Limb (tissue), 2 donors: ENCODE measurements around the gene PTPRT.
A peak's percentile ranks its signal among the peaks of the same experiment; 100 is the strongest.

Experiments
- DNase-seq, 2 donors: peaks; one replicate each; pipeline ENCODE4 v3.0.0-alpha.2; 2016; ENCODE audit errors: extremely low spot score in 2 of 2

PTPRT gene

DNA sequence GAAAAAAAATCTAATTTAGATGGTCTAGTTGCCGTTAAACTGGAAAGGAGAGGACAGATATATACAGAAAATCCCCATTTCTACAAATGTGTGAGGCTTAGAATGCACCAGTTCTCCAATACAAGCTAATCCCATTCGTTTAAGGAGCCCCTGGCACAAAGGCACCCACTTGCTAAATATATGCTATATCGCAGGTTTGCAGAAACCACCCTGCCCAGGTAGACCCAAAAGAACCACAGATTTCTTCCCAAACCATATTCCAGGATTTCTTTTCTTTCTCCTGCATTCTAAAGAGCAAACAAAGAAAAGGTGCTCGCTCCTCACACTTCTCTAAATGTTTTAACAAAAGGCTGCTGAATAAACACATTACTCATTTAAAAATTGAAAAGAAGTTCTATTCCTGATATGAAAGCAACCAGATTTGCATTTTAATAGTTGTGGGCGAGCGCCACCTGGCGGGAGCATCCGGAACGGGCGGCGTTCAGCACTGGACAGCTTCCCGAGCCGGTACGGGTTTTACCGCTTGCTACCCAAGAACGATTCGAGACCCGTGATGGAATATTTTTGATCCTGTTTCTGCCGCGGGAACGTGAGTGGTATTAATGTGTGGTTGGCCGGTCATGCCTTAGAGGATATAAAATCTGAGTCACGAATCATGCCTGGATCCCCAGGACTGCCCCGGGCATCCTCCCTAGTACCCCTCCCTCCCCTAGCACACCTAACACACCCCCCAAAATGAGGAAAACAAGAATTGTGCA, 2.1 kb downstream of the PTPRT start:
- DNase-seq, result peak; percentile 76 to 93

DNA sequence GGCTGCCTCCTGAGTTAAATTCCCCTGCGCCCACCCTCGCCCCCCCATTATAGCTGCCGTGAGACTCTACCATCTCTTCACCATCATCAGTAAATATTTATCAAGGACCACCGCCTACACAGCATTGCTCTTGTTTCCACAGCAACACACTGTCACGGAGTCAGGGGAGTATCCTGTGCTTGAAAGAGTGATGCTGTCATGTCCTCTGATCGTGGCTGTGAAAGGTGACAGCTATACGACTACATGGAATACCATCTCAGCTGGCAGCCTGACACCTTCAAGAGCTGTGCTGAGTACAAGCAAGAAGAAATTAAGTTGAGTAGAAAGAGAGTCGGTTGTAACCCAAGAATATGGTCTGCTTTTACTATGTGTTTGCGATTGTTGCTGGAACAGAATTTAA, 3.4 kb downstream of the PTPRT start:
- DNase-seq, result no peak

- DNase-seq, result no peak
Measured at GRCh38 chr20:43185901-43186300, 3.8 kb downstream of the PTPRT start.

DNA sequence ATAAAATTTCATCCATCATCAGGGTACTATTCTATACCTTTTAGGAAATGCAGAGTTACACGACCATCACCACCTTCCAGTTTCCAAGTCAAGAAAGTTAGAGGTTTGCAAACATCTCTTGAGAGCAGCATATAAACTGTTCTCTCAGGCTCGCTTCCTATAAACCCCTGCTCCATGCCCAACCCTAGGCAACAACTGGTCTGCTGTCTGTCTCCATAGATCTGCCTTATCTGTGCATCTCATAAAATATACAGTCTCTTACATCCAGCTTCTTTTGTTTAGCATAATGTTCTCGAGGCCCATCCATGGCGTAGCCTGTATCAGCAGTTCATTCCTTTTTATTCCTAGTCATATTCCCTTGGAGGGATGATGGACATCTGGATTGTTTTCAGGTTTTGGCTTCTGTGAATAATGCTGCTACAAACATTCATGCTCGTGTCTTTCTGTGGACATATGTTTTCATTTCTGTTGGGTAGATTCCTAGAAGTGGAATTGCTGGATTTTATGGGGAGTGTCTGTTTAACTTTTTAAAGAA, 6.1 kb downstream of the PTPRT start:
- DNase-seq, result peak in 1 of 2 donors; percentile 48

DNA sequence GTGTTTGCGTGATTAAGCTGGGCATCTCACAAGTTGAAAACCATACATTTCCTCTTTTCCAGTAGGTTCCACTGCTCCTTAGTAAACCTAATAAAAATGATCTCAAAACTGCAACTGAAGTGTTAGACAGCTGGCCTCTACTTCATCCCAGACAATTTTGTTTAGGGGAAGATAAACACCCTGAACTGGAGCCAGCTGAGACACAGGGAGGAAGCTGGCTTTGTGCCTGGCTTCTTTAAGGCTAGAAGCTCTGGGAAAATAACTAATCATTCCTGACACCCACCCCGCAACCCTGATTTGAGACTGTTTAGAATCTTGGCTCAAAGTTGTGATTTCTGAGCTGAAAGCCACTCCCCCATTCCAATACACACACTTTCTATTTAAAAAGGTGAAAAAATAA, 11.6 kb downstream of the PTPRT start:
- peak in 1 of 2 donors; percentile 48 for DNase-seq

GRCh38 chr20:43176726-43177125, 13.0 kb downstream of the PTPRT start:
- no peak for DNase-seq

GRCh38 chr20:43171930-43172329, 17.8 kb downstream of the PTPRT start:
- DNase-seq, result no peak

- DNase-seq, result no peak
Measured at GRCh38 chr20:43170771-43171170, 18.9 kb downstream of the PTPRT start.

DNA sequence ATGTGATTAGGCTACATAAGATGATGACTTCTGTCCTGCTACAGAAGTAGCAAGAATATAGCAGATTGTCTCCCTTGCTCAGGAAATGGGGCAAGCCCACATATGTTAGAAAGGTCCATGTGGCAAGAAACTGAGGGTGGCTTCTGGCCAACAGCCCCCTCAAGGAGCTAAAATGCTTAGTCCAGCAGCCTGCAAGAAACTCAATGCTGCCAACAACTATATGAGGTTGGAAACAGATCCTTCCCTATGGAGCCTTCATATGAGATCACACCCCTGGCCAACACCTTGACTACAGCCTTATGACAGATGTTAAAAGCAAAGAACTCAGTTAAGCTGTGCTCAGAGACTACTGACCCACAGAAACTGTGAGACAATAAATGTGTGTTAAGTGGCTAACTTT, 22.1 kb downstream of the PTPRT start:
- DNase-seq, result no peak

GRCh38 chr20:43167021-43167420, 22.7 kb downstream of the PTPRT start:
- DNase-seq, result no peak

DNA sequence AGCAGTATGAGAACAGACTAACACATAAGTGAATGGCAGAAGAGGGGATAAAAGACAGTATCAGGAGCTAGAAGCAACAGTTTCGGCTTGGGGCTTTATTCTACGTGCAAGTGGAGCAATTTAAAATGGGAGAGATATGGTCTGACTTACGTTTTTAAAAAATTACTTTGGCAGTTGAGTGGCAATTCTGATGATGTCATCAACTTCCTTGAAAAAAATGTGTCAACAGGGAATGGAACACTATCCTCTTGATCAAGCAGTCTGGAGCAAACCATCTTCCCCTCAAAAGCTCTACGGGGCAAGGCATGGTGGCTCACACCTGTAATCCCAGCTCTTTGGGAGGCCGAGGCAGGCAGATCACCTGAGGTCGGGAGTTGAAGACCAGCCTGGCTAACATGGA, 24.1 kb downstream of the PTPRT start:
- DNase-seq, result no peak

DNA sequence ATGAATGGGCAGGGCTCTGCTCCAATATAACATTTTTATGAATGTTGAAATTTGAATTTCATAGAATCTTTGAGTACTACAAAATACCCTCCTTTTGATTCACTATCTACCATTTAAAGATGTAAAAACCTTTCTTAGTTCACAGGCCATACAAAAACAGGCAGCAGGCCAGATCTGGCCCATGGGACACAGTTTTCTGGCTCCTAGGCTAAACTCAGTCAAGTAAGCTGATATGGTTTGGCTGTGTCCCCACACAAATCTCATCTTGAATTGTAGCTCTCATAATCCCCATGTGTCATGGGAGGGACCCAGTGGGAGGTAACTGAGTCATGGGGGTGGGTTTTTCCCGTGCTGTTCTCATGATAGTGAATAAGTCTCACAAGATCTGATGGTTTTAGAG, 25.0 kb downstream of the PTPRT start:
- peak in 1 of 2 donors; percentile 49 for DNase-seq

DNA sequence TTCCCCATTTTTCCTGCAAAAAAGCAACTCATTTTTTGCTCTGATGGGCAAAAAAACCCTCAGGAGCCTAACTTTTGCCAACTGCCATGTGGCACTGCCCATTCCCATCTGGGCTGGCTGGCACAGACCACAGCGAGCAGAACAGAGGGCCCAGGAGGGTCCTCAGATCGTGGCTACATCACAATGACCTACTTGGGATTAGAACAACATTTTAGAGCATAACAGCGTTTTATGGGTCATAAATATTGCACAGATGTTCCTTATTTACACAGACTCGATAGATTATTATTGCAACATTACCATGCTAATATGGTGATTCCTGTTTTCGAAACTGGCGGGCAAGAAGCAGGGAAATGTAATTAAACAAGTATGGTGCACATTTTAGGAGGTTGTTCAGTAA, 28.0 kb downstream of the PTPRT start:
- DNase-seq, result no peak

DNA sequence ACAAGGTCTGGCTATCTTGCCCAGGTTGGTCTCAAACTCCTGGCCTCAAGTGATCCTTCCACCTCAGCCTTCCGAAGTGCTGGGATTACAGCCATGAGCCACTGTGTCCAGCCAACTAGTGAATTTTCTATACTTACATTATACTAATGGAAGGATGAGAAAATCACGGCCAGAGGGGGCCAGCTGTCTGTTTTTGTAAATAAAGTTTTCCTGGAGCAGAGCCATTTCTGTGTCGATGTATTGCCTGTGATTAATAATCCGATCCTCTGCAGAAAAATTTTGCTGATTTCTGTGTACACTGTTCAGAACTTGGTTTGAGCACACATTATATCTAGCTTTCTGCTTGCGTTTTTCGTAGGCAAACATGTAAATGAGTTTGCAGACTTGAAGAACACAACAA, 28.8 kb downstream of the PTPRT start:
- no peak for DNase-seq

- no peak for DNase-seq
Measured at GRCh38 chr20:43159994-43160393, 29.7 kb downstream of the PTPRT start.

GRCh38 chr20:43155366-43156100, 34.2 kb downstream of the PTPRT start:
- no peak for DNase-seq

GRCh38 chr20:43151901-43152300, 37.8 kb downstream of the PTPRT start:
- peak in 1 of 2 donors; percentile 42 for DNase-seq

GRCh38 chr20:43151256-43151655, 38.5 kb downstream of the PTPRT start:
- no peak for DNase-seq

DNA sequence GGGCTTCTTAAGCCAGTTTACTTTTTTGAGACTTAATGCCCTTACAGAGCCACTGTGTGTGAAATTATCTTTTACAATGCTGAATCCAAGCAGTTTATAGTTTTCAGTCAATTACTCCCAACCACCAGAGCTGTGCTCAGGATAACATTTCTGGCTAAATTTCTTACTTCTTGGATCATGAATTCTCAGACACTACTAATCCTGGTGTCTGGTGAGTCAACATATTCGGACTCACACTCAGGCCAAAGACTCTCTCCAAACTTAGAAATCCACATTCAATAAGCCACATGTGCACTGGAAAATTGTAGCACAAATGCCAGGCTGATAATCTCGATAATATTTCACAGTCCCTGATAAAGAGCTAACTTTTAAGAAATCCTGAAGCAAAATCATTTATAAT, 49.0 kb downstream of the PTPRT start:
- no peak for DNase-seq

- no peak for DNase-seq
Measured at GRCh38 chr20:43138061-43138770, 51.5 kb downstream of the PTPRT start.

DNA sequence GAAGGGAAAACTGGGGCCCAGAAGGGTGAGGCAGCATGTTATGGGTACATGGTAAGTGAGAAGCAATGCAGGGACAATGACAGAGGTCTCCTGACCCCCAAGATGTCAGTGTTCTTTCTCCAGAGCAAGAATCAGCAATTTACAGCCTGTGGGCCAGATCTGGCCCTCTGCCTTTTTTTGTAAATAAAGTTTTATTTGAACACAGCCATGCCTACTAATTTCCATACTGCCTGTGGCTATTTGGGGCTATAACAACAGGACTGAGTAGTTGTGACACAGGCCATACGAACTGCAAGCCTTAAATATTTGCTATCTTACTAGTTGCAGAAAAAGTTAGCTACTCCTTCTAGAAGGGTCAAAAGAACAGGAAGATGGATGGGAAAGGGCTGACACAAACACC, 52.5 kb downstream of the PTPRT start:
- DNase-seq, result no peak

GRCh38 chr20:43124241-43124640, 65.5 kb downstream of the PTPRT start:
- DNase-seq, result no peak
